ENCODE data around the gene NCL. TPM values are rescaled to one million over a fixed set of nuclear protein-coding genes. Genes with fewer than 3 reads are reported as not detected.

The NCL gene
- total and polyA plus RNA-seq, 8 donors, result 280 to 988 (median 892) TPM

GRCh38 chr2:231425811-231426703 lies 38.2 kb downstream of the NCL start:
- Histone ChIP-seq H3K4me1 (no peaks in the 10 kb centered on the region), H3K36me3 (no peaks in the 10 kb centered on the region), H3K27ac (no peak overlapping the region), H3K9me3 (peaks cover 0 to 4% of the 10 kb centered on the region in 2 donors), H3K4me3 (no peak overlapping the region), H3K27me3 (no peaks in the 10 kb centered on the region)
- intact Hi-C loops (cut with DNase I), result no loop called here
- DNase-seq (no peak), ATAC-seq (no peak)
- no peak for TF ChIP-seq CTCF (IDR thresholded peaks at IDR 0.05)

GRCh38 chr2:231425291-231425810 lies 38.9 kb downstream of the NCL start:
- H3K36me3 ChIP-seq, result no peaks in the 10 kb centered on the region
- no peaks in the 10 kb centered on the region for H3K4me1 ChIP-seq
- no peak overlapping the region for H3K4me3 ChIP-seq
- H3K27ac ChIP-seq, result no peak overlapping the region
- ATAC-seq (no peak), DNase-seq (no peak)
- no peaks in the 10 kb centered on the region for H3K27me3 ChIP-seq
- no peaks in the 10 kb centered on the region for H3K9me3 ChIP-seq
- no peak for TF ChIP-seq CTCF (IDR thresholded peaks at IDR 0.05)
- intact Hi-C loops (cut with DNase I), result no loop called here

DNA sequence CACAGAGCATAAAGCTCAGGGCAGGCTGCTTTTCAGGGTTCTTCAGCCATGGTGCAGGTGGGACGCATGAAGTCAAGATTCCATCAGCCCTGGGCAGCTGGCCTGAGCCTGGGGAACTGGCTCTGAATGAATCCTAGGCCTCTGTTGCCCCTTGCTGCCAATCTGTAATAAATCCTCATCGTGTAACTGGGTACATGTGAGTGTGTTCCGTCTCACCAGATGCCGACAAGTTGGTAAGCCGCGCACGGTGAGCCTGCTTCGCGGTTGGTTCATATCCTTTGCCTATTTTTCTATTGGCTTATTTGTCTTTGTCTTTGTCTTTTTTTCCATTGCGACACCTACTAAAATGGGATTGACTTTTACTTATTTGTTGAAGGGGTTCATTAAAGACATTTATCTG lies 41.1 kb downstream of the NCL start:
- H3K27me3 ChIP-seq, result peaks cover 0 to 9% of the 10 kb centered on the region in 2 donors
- no peaks in the 10 kb centered on the region for H3K36me3 ChIP-seq
- H3K4me3 ChIP-seq, result no peak overlapping the region
- ATAC-seq (no peak), DNase-seq (no peak)
- TF ChIP-seq CTCF (IDR thresholded peaks at IDR 0.05), result no peak
- no peaks in the 10 kb centered on the region for H3K9me3 ChIP-seq
- no peaks in the 10 kb centered on the region for H3K4me1 ChIP-seq
- H3K27ac ChIP-seq, result no peak overlapping the region
- intact Hi-C loops (cut with DNase I), result no loop called here

GRCh38 chr2:231422056-231422455 lies 42.2 kb downstream of the NCL start:
- intact Hi-C loops (cut with DNase I), result no loop called here
- Histone ChIP-seq H3K4me3 (no peak overlapping the region), H3K9me3 (no peaks in the 10 kb centered on the region), H3K36me3 (no peaks in the 10 kb centered on the region), H3K27me3 (peaks cover 0 to 9% of the 10 kb centered on the region in 2 donors), H3K4me1 (no peaks in the 10 kb centered on the region), H3K27ac (no peak overlapping the region)
- DNase-seq (no peak), ATAC-seq (no peak)
- no peak for TF ChIP-seq CTCF (IDR thresholded peaks at IDR 0.05)

- H3K4me3 ChIP-seq, result no peak overlapping the region
- DNase-seq (no peak), ATAC-seq (no peak)
- H3K27ac ChIP-seq, result no peak overlapping the region
- H3K4me1 ChIP-seq, result no peaks in the 10 kb centered on the region
- H3K9me3 ChIP-seq, result no peaks in the 10 kb centered on the region
- no peaks in the 10 kb centered on the region for H3K36me3 ChIP-seq
- intact Hi-C loops (cut with DNase I), result no loop called here
- H3K27me3 ChIP-seq, result peaks cover 0 to 9% of the 10 kb centered on the region in 2 donors
- no peak for TF ChIP-seq CTCF (IDR thresholded peaks at IDR 0.05)
Observed at GRCh38 chr2:231421051-231421580, 43.2 kb downstream of the NCL start.

Data from left lung (tissue), 10 donors.